Erythroblast (primary cell): ENCODE data around the gene SNCG.

ENCODE experiments used
- GATA1 ChIP-seq: IDR thresholded peaks from 2 replicates; pipeline ENCODE4 v1.6.1; 2011; ENCODE audit warnings: low read depth, mild to moderate bottlenecking, control low read depth, low read length, moderate library complexity
- POLR2A ChIP-seq: IDR thresholded peaks from 2 replicates; pipeline ENCODE4 v1.6.1; 2011; ENCODE audit warnings: mild to moderate bottlenecking, low read length

DNA sequence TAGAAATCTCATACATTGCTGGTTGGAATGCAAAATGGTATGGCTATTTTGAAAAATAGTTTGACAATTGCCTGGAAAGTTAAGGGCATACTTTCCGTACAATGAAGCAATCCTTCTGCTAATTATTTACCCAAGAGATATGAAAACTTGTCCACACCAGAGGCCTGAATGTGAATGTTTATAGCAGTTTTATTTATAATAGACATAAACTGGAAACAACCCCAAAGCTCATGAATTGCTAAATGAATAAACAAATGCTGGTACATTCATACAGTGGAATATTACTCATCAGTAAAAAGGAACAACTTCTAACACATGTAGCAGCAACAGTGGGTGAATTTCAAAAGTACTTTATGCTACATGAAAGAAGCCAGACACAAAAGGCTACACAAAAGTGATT lies 43.7 kb upstream of the SNCG start:
- TF ChIP-seq POLR2A = no peak
- no peak for TF ChIP-seq GATA1
